HCEC 1CT (cell line): Measurements from ENCODE around the gene NEK2.
"Not testable (repeated sequence)": the region's sequence is repeated elsewhere in the genome, so short reads cannot be mapped to it uniquely, and the experiment has no call there.

Experiments
- DNase-seq: peaks from one replicate; pipeline ENCODE4 v3.0.0-alpha.2; 2017

Gene NEK2

DNA sequence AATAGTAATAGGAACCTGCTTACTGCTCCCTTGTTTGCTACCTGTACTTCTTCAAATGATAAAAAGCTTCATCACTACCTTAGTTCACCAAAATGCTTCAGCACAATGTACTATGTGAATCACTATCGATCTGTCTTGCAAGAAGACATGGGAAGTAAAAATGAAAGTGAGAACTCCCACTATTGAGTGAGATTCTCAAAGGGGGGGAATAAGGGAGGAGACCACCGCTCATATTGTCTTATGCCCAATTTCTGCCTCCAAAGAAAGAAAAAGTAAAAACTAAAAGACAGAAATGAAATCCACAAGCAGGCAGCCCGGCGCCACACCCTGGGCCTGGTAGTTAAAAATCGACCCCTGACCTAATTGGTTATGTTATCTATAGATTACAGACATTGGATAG is 18.5 kb upstream of the NEK2 start:
- DNase-seq: not testable (repeated sequence)

DNA sequence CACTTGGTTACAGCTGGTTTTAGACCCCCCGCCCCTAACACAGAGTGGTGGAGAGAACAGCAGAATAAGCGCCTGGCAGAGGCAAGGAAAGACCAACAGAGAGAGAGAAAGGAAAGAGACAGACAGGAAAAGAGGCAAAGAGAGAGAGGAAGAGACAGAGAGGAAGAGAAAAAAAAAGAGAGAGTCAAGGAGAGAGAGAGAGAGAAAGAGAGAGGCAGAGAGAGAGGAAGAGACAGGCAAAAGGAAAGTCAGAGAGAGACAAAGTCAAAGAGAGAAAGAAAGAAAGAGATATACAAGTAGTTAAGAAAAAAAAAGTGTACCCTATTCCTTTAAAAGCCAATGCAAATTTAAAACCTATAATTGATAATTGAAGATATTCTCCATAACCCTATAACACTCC is 13.0 kb upstream of the NEK2 start:
- no peak for DNase-seq

DNA sequence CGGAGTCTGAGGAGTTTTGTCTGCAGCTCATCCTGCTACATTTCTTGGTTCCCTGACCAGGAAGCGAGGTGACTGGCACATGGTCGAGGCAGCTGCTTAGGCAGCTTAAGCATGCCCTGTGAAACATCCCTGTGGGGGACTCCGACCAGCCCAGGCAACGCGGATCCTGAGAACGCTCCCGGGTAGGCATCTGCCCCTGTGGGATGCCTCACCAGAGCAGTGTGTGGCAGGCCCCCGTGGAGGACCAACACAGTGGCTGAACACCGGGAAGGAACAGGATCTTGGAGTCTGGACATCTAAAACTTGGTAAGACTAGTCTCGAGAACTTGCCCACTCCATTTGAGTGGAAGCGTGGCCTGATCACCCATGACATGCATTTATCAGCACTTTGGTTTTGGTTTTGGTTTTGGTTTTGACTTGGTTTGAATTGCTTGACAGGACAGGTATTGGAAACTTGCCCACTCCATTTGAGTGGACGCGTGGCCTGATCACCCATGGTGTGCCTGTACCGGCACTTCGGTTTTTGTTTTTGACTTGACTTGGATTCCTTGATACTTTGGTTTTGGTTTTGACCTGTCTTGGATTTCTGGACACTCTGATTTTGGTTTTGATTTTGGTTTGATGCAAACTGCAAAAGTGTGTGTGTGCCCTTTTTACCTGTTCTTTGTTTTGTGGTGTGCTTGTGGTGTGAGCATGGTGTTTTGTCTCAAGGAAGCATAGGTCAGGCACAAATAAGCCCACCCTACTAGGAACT is 12.2 kb upstream of the NEK2 start:
- no peak for DNase-seq

DNA sequence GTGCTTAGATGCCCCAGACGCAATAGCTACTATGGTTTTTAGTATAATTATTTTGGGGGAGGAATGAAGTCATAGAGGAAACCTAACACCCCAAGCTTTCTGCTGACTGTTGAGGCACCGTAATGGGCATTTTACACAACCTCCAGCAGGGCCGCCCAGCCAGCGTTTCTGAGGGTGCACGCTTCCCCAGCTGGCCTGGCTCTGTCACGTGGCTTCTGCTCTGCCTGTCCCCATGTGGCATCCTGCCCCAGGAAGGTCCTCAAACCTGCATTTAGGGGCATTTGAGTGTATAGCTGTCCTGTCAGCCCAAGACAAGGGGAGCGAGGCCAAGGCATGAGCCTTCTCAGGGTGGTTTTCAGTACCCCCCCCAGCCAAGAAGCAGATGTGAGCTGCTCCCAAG is 10.4 kb upstream of the NEK2 start:
- no peak for DNase-seq

DNA sequence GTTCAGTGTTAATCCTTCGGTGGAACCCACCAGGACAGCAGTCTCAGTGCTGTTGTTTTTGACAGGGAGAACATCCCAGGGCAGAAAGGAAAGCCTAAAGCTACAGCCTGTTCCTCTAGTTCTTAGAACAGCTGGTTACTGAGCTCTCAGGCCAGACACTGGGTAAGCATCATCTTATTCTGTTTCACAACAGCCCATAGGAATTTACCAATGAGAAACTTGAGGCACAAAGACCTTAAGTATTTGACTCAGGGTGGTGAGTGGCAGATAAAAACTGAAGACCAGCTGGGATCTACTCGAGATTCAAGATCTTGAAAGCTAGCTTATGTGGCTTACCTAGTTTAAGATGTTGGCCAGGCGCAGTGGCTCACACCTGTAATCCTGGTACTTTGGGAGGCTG is 9.4 kb upstream of the NEK2 start:
- peak; percentile 19 for DNase-seq

DNA sequence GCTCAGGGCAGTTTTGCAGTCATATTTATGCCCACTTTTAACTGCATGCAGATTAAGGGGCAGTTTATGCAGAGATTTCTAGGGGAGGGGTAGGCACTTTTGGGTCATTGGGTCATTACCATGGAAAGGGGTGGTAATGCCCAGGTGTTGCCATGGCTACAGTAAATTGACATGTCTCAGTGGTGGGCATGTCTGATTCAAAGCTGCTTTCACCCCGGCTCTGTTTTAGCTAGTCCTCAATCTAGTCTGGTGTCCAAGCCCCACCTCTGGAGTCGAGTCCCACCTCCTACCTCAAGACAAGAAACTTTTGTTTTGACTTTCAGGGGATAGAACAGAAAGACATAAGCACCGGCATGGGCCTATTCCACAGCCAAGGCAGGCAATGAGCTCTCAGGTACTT is 8.9 kb upstream of the NEK2 start:
- DNase-seq: no peak

DNA sequence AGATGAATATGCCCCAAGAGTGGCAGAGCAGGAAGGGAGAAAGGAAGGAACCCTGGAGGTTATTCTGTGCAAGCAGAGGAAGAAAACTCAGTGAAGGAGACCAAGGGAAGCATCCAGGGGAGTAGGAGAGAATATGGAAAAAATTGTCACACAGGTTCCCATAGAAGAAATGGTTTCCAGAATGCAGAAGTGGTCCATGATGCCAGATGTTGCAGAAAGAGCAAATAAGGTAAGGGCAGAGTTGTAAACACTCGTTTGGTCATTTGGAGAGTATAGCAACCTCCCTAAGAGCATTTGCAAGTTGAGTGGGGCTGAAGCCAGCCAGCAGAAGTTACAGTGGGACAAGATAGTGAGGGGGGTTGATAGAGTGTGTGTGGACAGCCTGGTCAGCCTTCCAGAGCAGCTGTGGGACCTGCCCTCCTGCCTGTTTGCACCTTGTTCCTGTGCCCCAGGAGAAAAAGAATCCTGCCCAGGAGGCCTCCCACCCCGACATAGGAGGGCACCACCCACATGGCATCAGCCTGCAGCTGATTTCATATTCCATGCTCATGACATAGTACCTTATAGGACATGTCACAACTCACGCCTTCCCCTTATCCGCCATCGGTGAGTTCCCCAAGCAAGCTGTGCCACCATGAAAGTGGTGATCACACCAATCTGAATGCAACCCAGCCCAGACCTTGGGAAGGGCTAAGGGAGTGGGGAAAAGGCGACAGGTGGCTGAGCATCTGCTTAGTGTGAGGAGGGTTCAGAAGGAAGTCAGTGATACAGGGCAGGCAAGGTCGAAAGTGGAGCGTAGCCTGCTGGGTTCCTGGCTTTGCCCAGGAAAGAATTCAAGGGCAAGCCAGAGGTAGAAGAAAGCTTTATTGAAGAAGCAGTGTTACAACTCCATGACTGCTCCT is 8.2 kb upstream of the NEK2 start:
- DNase-seq: no peak

DNA sequence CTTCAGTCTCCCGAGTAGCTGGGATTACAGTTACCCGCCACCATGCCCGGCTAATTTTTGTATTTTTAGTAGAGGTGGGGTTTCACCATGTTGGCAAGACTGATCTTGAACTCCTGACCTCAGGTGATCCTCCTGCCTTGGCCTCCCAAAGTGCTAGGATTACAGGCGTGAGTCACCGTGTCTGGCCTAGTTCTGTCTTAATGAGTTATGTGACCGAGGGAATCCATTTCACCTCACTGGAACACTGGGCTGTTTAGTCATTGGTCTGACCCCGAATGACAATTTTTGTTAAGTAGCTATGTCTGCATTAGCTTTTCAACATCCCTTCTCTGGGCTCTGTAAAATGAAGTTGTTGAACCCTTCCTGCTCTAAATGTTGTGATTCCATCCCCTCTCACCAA is 6.8 kb upstream of the NEK2 start:
- peak; percentile 6 for DNase-seq

DNA sequence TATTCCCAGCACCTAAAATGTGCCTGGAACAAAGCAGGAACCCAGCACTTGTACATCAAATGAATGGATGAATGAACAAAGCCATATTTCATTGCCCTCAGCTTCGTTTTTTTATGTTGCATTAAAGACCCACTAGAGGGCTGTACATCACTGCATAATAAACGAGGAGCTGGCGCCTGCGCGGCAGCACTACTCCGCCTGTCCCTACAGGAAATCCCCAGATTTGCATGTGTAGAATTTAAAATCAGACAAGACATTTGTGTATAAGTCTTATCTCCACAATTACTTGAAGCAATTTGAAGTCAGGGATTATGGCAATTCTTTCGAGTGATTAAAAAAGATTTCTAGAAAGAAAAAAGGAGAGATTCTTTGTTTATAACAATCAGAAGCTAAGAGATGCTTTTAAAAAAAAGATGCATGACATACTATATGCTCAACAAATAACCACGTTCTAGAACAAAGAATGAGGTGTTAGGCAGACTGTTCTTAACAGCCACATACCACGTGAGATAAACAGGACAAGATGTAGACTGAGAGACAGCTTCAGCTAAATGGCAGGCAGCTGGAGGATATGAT is 5.4 kb upstream of the NEK2 start:
- DNase-seq: peak; percentile 85

DNA sequence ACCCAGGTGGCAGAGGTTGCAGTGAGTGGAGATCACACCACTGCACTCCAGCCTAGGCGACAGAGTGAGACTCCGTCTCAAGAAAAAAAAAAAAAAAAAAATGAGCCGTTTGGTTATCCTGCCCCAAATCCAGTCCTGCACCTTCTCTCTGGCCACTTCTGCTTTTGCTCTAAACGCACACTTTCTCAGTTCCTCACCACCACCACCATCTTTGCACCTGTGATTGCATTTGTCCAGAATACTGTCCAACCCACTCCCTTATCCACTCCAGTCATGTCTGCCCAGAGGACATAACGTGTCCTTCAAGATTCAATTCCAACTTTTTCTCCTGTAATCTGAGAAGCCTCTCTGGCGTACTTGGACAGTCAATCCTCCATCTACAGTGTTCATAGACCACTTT is 2.2 kb upstream of the NEK2 start:
- DNase-seq: no peak

DNA sequence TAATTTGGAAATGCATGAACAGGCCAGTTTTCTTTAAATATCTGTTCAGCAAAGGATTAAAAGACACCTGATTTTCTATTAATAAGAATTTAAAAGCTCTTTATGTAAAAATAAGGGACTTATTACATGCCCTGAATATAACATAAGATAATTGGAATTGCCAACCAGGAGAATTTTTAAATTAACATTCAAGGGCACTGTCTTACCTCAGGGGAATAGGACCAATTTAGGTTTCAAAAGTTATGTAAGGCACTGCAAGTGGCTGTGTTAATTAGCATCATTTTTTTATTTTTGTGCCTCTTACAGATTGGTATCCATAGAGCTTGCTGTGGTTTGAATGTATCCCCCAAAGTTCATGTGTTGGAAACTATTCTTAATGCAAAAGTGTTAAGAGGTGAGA is 1.3 kb upstream of the NEK2 start:
- no peak for DNase-seq

DNA sequence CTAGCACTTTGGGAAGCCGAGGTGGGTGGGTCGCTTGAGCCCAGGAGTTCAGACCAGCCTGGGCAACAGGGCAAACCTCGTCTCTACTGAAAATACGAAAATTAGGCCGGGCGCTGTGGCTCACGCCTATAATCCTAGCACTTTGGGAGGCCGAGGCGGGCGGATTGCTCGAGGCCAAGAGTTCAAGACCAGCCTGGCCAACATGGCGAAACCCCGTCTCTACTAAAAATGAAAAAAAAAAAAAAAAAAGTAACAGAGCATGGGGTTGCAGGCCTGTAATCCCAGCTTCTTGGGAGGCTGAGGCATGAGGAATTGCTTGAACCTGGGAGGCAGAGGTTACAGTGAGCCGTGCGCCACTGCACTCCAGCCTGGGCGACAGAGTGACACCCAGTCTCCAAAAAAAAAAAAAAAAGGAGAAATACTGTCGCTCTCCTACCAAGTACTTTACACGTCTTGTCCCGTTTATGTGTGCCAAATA is 724 bp upstream of the NEK2 start:
- DNase-seq: no peak

DNA sequence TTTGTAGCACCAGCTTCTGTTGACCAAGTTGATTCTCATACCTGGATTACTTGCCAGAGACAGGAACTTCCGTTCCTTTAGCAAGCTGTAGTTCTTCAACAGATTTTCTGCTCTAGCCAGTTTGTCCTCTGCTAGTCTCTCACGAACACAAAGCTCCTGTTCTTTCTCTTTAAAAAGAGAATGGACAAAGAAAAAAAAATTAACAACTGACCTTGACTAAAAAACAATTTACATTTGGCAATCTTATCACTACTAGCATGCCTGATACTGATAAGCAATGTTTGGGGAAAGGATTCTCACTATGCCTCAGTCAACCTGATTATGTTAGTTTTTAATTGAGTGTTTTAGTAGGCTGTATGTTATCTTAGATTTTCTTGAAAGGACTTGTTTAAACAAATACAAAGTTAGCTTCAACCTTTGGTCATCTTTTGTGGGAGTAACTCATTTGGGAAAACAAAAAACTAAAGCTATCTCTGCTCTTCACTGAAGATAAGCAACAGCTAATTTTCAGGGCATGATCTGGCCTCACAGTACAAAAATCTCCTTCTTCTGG is 8.3 kb downstream of the NEK2 start:
- no peak for DNase-seq

DNA sequence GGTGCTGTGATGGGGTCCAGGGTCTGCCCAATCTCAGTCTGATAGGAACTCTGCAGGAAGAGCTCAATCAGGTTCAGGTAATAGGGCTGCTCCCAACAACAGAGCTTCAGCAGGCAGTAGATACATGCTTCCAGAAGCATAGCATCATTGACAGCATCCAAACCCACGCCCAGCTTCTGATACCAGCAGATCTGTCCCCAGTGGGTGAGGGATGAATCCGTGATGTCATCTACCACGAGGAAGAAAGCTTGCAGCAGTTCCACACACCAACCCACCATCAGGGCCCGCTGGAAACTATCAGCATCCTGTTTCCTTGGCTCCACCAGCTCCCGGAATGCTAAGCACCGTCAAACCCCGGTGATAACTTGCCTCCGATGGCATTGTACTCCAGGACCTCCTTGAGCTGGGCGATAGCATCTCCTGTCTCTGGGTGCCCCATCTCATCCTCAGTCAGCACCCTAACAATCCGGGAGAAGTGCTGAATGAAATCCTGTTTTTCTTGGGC is 14.7 kb downstream of the NEK2 start:
- no peak for DNase-seq

DNA sequence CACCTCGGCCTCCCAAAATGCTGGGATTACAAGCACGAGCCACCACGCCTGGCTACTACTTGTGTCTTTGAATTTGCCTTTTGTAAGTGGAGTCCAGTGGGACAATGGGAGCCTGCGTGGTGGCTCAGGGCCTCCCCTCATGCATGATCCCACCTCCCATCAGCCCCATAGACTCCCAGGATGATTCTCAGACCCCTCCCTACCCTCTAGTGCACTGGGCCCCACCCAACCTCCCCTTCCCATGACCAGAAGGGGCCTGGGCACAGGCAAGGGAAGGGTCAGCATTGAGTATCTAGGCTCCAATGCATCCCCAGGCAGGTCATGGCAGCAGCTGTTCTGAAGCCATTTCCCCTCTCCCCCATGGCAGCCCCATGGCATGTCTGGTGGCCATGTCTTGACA is 18.7 kb downstream of the NEK2 start:
- no peak for DNase-seq

DNA sequence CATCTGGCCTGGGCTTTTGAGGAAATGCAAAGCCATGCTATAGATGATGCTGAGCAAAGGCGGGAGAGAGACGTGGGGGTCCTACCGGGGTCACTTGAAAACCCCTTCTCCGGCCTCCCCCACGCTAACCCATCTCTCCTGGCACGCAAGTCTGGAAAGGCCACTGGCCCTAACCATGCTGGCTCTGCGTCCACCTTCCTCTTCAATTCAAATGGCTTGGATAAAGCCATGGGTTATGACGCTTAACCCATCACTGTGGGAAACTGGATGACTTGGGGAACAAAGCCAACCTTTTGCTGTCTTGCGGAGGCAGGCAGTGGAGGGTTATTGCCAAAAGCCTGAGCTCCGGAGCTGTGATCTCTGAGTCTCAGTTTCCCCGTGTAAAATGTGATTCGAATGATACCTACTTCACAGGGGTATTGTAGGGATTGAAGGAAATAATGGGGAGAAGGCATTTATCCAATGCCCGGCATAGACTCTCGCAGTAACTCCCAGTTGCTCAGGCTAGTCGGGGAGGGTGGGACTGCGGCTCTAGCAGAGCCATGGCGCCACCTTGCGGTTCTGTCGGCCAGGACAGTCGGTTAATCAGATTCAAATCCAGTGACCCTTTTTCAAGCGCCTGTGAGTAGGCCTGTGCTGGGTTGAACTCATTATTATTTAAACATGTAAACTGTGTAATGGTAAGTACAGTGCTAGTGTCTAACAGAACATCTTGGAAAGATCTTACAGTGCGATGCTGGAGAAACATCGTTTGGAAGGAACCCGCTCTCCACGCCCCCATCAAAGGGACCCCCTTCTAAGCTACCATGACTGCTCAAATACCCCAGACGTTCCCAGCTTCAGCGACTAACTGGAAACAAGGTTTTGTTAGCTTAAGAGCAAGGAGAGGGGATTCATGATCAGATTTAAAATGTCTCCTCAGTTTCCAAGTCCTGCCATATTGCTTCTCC is 20.3 kb downstream of the NEK2 start:
- peak; percentile 82 for DNase-seq

DNA sequence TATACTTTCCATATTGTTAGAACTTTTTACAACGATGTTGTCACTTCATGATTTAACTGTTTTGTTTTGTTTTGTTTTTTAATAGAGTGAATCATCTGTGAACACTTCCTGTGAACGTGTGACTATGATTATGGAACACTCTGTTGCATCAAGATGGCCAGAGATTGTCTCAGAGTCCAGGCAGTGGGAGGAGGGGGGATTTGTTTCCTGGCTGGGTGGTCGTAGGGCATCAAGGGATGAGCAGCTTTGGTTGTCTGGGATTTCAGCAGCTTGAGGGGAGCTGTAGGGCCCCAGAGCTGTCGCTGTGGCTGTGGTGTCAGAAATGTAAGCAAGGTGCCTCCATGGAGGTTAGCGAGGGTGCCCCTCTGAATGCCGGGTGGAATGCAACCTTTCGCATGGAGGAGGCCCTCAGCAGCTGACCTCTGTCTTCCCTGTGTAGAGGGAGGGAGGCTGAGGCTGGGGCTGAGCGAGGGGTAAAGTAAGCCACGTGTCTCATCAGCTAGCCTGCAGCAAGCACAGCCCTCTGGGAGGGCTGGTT is 21.4 kb downstream of the NEK2 start:
- DNase-seq: peak; percentile 58

DNA sequence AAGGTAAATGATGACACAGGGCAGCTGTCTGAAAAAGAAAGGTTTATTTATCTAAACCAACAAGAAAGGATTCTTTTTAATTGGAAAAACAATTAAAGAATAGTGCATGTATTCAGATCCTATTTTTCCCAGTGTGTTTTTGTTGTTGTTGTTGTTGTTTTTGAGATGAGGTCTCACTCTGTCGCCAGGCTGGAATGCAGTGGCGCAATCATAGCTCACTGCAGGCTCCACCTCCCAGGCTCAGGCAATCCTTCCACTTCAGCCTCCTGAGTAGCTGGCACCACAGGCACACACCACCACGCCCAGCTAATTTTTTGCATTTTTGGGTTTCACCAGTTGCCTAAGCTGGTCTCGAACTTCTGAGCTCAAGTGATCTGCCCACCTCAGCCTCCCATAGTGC is 22.1 kb downstream of the NEK2 start:
- no peak for DNase-seq

DNA sequence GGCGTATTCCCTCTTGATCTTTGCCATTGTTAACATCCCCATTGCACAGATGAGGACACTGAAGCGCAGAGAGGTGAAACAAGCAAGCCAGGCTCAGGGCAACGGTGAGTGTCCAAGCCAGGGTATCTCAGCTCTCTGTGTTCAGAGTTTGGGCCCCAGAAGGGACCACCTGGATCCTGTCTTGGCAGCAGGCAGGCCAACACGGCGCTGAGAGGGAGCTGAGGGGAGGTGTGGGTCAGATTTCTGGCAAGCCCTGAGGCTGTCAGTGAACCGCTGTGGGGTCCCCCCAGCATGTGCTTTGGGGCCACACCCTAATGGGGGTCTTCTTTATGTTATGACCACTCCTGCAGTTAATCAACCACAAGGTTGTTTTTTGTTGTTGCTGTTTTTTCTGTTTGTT is 23.1 kb downstream of the NEK2 start:
- DNase-seq: no peak

DNA sequence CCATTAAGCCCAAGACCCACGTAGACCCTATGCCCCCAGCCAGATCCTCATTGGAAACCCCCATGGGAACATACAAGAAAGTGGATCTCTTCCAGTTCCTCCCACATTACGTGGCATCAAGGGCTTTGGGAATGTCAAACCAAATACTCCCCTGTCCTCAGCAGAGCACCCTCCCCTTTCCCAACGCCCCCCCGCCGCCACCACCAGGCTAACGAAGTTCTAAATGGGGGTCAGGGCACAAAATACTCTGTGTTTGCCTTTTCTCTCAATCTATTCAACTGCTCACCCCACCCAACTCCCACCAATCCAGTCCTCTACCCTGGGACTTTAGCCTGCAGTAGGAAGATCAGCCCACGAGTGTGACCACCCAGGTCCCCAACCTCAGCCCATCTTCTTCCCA is 24.5 kb downstream of the NEK2 start:
- DNase-seq: no peak

DNA sequence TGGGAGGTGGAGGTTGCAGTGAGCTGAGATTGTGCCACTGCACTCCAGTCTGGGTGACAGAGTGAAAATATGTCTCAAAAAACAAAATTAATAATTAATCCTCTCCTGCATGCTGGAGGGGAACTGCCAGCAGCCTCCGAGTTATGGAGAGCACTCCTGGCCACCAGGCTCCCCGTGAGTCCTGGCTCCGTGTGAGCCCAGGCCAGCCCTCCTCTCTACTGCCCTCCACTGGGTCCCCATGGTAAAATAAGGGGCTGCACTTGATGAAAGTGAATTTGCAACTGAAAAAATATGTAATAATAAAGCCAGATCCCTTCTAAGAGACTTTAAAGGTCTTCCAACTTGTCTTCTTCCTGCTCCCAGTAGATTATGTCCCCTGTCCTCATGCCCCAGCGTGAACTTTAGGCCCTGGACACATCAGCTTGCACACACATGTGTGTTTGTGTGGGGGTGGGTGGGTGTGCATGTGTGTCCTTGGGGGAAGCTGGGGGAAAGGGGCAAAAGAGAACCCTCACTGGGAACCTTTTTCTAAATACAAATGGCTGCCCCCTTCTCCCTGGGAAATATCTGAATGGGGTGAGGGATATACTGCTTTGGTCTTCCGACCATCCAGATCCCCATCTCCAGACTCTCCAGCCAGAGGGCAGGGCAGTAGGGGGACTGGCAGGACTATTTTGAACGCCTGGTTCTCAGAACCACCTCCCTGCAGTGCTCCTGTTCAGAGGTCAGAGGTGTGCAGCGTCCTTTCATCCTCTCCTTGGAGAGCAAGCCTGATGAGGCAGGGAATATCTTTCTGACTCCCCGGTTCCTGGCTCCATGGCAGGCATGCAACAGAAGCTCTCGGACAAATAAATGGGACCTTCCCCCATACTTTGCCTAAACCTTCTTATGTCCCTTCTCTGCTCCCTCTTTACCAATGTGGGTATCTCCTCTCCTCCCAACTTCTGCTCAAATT is 26.2 kb downstream of the NEK2 start:
- DNase-seq: peak; percentile 19
